GM21526 (cell line): ENCODE measurements around the gene RAMP3.

Source experiments
- ATAC-seq: cut with Tn5 transposase; IDR thresholded peaks from one replicate; pipeline ENCODE4 v1.9.1; 2021; ENCODE audit warnings: moderate library complexity; ENCODE audit not compliant: unreplicated experiment, low FRiP score

The RAMP3 gene

DNA sequence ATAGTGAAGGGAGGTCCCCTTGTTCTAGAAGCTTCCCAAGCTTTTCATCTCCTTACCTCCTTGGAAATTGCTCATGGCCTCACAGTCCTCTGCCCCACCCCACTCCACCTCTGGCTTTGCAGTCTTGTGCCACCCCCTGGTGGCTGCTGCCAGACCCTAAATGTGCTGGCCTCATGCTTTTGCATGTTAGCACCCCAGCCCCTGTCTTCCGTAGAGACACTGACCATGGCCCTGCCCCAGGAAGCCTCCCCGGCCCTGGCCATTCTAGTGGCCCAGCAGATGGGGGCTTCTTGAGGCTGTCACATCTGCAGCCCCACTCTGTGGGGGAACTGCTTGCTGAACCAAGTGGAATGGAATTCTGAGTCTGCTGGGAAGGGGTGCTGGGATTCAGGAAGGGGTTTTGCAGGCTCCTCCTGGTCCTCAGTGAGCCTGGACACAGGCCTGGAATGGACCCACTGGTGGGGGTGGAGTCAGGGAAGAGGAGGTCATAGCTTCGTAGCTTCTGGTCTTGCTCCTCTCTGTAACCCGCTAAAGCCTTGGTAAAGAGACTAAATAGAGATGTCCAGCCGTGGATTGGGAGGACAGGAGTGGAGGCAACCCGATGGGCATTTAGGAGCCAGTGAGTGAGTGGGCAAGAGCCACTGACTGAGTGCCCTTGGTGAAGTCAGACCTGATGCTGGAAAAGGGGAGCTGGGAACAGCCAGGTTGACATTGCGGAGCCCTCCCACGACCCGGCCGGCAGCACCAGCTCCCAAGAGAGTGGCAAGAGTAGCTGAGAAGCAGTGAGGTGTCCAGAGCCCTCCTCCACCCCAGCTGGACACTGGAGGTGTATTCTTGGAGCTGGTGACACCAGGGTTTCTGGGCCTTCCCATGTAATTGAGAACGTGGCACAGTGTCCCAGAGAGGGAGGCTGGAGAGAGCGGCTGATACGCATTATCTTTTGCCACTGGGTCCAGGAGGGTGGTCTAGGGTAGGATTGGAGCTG is 20.9 kb downstream of the RAMP3 start:
- ATAC-seq, result no peak

DNA sequence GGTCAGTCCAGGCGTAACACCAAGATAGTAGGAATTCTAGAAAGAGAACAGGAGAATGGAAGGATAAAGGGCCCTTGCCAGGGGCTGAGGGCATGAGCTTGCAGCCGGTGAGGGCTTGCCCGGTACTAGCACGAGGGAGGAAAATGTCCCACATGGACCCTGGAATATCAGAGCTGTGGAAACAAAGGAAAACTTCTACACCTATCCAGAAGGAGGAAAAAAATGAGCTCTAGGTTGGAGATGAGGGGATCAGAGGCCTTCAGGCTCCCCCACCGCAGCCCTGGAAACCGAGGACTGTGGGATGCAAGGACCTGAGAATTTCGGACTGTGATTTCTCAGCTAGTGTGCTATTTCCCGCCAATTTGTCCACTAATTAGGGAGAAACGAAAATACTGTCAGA is 22.1 kb downstream of the RAMP3 start:
- ATAC-seq, result no peak

DNA sequence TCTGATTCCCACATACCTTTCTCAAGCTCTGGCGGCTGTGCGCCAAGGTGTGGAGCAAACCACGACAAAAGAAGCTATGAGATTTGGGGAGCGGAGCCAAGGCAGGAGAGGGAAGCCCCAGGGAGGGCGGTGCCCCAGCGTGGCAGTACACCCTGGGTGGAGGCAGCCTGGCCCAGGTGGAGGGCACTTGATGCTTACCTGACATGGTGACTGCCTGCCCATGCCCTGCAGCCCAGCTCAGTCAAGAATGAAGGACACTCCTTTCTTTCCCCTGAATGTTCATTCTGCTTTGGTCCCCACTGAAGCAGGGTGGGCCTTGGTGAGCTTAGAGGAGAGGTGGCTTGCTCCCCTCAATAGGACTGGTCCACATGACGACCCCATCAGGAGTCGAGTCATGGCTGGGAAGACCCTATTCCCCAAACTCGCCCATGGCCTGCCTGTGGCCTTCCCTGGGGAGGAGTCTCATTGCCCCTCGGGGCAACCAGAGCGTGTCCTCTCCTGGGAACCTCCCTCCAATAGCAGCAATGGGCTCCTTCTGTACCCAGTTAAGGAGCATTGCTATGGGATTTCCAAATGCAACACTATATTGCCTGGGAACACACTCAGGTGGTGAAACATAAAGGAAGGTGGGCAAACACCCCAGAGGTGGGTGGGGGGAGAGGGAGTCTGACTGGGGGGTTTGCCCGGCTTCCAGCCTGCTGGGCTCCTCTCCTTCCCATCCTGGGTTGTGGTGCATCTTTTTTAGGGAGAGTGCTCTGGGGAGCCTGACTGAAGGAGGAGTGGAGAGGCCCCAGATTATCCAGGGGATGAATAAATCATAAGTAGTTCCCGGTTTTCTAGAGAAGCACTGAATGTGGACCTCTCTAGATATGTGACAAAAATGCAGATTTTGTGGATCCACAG is 22.7 kb downstream of the RAMP3 start:
- ATAC-seq, result no peak

DNA sequence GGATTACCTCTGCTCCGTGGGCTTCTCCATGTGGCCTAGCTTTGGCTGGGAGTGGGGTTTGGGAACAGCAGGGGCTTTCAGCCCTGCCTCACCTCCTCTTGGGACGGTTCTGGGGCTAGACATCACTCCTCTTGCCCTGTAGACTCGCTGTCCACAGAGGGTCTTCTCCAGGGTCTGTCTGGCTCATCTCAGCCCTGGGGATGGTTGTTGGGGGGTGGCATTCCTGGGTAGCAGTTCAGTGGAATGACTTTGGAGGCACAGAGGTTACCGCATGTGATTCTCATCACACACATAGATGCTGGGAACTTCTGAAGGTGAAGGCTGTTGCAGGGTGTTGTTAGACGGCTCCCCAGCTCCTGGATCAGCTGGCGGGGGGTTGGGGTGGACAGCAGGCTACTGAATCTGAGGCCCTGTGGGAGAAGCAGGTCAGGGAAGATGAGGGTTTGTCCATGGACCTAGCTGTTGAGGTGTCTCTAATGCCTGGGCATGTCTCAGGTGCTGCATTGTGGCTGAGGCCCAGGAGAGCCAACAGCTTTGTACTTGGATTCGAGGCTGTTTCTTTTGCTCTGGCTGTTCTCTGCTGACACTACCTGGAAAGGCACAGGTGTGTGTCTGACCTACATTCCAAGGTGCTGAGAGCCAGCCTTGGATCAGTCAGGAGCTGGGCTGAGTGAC is 23.8 kb downstream of the RAMP3 start:
- ATAC-seq, result no peak

DNA sequence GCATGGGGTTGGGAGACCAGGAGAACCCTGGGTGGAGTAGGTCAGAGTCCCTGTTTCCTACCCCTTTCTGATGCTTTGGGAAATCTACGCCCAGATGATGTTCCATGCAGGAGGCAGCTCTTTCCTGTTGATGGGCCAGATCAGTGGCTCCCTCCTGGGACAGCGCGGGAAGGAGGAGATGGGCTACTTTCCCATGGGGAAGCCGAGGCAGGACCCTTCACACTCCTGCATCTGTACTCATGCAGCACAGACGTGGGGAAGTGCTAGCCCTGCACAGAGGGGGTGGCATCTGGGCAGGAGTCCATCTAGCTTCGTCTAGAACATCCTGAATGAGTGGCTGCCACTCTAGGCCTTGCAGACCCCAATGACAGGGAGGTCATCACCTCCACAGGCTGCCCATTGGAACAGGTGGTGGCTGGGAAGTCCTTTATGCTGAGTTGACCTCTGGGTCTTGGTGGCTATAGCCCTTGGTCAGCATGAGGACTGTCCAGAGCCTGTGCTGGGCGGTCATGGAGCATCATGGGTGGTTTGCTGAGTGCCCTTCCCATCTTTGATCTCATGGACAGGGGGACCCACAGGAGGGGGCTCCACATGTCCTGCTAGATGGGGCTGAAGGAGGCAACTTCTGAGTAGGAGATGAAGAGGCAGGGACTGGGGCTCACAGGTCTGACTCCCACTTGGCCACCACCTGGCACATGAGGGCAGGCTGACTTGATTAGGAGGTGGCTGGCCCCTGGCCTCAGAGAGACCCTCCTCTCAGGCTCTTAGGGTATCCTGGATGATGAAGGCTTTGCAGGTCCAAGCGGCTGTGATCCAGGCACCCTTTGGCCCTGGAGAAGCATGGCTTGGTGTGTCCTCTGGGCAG is 24.6 kb downstream of the RAMP3 start:
- no peak for ATAC-seq

DNA sequence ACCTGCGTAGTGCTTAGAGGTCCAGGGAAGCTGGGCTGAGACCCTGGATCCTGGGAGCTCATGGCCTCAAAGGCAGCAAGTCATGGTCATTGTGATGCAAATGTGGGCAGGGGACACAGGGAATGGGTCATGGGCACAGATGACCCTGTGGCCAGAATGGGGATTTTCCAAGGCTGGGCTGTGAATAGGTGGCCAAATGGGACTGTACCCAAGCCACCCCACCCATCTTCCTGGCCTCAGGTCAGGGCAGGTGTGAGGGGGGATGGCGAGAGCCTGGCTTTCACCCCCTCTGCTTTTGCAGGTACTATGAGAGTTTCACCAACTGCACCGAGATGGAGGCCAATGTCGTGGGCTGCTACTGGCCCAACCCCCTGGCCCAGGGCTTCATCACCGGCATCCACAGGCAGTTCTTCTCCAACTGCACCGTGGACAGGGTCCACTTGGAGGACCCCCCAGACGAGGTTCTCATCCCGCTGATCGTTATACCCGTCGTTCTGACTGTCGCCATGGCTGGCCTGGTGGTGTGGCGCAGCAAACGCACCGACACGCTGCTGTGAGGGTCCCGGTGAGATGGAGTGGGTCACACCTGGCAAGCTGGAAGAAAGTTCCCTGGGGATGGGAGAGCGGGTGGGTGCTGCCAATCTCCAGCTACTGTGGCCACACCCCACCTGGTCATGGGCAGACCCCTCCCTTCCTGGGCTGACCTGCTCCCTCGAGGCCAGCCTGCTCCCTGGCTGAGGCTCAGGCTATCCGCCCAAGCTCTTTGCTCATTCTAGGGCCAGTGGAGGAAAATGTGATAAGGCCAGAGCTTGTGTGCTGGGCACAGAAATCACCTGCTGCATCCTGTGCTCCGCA is 25.5 kb downstream of the RAMP3 start:
- no peak for ATAC-seq

DNA sequence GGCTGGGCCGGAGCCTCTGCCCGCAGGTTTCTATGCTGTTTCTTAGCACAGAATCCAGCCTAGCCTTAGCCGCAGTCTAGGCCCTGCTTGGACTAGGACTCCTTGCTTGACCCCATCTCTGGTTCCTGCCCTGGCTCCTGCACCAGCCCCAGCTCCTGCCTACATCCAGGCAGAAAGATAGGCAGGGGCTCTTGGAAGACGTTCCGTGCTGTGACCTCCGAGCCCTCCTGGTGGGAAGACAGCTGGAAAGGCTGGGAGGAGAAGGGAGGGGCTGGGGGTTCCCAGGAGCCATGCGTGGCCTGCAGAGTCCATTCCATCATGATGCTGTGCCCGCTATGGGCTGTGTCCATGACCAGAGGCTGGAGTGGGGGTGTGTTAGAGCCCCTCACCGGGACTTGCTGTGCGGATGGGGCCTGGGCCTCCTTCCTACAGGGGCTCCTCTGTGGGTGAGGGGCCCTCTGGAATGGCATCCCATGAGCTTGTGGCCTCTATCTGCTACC is 26.2 kb downstream of the RAMP3 start:
- ATAC-seq, result no peak

DNA sequence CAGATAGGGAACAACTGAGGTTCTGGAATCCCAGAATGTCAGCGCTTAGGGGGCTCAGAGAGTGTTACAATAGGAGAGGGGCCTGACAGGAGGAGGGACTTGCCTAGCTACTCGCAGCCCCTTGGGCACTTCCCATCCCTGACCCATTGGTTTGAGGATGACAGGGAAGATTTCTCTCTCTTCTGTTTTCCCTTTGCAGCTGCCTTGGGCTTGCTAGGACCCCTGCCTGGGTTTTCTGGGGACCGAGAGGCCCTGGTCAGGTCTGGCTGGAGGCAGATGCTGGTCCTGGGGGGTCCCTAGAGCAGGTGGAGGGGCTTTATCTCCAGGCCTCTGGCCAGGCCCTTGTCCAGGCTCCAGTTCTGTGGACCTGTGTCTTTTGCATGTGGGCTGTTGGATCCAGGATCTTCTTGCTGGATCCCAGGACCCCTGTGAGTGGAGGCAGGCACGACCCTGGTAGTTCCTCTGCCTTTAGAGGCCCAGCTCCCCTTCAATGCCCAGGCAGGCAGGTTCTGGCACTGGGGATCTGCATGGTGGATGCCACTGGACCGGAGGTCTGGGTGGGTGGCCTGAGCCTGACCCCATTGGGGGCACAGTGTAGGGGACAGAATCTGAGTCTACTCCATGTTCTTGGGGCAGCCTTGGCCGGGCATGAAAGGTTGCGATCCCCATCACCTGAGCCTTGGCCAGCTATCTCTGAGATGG is 26.9 kb downstream of the RAMP3 start:
- ATAC-seq, result no peak

DNA sequence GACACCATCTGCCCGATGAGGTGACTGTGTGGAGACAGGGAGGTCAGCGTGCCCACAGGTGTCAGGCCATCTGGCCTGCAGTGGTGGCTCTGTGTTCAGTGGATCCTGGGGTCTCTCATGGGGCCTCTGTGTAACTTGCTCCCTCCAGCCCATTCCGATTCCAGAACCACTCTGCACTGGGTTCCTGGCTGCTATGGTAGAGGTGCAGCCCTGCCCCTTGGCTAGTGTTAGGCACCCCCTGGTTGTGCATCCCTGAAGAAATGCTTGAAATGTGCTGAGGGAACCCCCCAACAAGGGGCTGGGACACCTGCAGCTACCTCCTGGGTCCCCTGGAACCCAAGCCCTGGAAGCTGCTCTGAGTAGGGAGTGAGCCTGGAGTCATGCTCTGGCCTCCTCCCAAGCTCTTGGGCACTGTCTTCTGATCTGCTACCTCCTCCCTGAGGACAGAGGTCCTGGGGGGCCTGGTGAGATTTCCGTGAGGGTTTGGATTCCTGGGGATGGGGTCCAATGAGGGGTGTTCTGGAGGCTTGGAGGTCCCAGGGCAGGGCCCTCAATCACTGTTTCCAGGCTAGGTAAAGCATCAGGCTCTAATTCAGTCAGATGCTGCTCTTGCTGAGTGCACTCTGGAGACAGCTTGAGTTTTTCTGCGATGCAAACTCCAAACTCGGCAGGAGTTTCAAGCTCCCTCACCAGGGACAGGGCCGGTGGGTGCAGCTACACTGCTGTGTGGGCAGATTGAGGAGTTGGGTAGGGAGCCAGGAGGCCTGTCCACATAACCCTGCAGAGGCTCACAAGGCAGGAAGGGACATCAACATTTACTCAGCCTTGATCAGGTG is 27.7 kb downstream of the RAMP3 start:
- no peak for ATAC-seq

DNA sequence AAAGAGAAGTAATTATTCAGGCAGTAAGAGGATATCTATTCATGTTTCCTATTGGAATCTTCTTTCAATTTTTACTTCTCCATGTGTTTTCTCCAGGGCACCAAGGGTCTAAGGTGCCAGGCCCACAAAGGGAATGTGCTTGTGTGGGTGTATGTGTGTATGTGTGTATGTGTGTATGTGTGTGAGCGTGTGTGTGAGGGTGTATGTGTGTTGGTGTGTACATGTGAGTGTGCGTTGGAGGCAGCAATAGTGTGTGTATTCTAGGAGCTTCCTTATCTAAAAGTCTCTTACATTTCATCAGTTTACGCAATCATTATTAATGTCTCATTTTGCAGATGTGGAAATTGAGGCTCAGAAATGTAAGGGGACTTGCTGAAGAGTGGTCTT is 28.3 kb downstream of the RAMP3 start:
- no peak for ATAC-seq

DNA sequence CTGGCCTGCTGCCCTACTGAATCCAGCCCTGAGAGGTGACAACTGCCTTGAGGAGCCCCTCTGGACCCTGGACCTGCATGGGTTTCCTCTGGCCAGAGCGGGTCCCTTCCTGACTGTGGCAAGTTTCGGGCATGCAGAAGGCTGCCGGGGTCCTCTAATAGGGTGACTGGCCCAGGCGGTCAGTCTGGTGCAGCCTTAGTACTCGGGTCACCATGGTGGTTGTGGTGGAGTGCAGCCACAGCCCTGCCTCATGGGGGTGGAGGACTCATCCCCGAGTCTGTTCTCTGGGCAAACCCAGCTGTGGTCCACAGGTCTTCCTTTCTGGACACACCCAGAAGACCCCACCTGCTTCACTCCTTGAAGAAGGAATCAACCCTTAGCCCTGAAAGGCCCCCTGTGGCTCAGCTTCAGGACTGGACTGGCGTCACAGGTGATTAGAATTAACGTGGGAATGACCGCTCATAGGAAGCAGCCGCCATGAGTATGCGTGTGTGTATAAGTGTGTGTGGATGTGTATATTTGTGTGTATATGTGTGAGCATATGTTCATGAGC is 28.7 kb downstream of the RAMP3 start:
- ATAC-seq, result no peak

DNA sequence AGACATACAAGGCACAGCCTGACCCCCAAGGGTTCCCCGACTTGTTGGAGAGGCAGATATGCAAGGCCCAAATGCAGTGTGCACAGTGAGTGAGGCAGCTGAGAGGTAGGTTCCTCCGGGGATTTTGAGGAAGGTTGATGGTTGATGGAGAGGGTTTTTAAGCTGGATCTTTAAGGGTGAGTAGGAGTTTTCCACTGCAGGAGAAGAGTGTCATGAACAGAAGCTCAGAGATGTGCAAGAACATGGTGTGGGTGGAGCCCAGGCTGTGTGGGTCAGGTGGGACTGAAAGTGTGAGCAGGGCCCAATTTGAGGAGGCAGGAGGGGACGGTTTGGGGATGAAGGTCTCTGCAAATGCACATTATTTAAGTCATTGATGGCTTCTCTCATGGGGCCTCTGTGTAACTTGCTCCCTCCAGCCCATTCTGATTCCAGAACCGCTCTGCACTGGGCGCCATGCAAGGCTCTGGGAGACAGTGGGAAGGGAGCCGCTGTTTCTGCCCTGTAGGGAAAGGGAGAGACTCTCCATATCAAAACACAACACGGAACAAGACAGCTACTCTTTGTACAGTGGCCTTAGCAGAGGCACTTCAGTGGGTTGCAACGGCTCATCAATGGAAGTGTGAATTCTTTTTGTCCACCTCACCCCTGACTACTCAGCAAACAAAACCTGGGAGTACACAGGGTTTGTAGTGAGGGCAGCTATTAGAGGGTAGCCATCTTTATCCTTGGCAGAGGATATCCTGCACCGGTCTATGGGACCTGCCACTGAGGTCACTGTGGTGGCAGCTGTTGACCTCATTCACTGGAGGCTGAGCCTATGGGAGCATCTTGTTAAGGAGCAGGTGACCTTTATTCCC is 29.7 kb downstream of the RAMP3 start:
- ATAC-seq, result no peak

DNA sequence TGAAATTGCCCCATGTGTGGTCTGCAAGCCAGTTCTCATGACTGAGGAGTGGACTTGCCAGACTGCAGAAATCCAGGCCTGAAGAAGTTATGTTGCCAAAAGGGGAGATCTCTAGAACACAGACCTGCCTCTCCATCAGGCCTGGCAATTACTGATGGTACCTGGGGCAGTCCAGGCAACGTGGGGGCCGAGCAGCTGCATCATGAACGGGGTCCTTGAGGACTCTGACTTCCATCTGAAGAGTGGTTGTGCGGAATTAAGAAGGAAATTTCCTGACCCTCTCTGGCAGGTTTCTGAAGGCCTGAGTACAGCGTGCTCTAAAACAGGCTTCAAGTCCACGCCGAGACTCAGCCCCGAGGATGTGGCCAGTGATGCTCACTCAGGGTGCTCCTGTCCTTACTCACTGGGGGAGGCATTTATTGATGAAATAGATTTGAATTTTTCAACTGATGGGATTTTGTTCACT is 30.4 kb downstream of the RAMP3 start:
- no peak for ATAC-seq

DNA sequence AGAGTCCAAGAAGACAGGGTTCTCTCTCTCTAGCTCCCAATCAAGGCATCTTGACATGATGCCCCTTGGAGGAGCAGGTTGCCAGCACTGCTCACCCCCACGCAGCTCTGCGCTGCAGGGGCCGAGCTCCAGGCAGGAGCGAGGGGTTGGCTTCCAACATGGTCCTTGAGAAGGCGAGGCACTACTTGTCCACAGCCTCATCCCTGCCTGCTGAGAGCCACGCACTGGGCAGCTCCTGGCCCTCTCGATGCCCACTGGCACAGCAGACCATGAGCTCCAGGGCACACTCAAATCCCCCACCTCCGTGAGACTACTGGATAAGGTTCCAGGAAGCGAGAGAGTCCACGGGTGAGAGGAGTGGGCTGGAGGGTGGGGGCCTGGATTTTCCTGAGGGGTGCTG is 31.1 kb downstream of the RAMP3 start:
- no peak for ATAC-seq

DNA sequence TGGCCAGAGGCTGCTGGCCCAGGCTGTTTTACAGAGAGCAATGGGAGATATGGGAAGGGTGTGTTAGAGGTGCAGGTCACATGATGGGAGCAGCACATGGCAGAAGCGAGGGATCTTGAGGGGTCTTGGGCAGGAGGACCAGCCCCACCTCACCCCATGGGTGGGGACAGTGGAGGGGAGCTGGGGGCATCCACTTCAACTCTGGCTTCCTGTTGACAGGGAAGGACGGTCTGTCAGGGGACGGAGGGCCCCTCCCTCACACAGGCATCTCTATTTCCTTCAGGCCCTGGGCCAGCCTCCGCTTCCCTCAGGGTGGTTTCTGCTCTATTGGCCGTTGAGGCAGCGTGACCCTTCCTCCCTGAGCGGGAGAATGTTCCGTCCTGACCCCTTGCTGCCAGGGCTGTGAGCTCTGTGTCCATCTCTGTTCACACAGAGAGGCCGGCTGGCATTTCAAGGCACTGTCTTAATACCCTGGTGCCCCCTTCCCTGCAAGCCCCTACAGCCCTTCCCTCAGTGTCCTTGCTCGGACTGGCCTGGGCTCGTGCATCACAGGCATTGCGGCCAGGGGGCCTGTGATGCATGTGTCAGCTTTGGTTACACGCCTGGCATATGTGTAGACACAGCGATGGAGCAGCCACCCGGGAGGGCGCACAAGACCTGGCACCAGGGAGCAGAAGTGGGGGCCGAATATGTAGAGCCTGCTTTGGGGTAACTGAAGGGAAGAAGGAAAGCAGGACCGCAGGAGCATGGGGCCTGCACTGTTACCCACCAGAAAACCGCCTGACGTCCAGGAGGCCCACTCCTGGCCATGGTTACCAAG is 31.8 kb downstream of the RAMP3 start:
- ATAC-seq, result no peak
